Activated CD4-positive, alpha-beta T cell treated with anti-CD3 and anti-CD28 coated beads, Interleukin-2, amount 50 U/mL, for 16 hours (primary cell): ENCODE data around the gene TAS2R14.

ENCODE experiments used
- DNase-seq: peaks from one replicate; pipeline ENCODE4 v3.0.0-alpha.2; 2020

TAS2R14 gene

DNA sequence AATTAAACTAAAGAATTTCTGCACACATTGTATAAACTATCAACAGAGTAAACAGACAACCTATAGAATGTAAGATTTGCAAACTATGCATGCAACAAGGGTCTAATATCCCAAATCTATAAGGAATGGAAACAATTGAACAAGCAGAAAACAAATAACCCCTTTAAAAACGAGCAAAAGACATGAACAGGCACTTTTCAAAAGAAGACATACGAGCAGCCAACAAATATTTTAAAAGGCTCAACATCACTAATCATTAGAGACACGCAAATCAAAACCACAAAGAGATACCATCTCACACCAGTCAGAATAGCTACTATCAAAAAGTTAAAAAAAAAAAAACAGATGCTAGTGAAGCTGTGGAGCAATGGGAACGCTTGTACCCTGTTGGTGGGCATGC, 34.4 kb downstream of the TAS2R14 start:
- no peak for DNase-seq

DNA sequence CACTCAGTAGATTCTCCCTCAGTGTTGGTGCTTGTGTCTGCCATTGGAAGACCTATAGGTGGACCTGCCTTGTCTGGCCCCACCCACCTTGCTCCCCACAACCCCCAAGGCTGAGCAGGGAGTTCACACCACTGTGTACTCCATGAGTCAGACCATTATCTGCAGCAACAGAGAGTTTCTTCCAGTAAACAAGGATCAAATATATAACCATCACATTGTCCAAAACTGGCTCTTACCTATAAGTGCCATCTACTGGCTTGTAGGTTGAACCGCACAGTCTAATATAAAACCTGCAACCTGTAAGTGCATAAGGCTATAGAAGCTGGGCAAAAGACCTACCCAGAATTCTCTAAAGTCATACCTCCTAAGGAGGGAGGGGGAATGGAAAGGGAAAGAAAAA, 37.6 kb downstream of the TAS2R14 start:
- DNase-seq: no peak

DNA sequence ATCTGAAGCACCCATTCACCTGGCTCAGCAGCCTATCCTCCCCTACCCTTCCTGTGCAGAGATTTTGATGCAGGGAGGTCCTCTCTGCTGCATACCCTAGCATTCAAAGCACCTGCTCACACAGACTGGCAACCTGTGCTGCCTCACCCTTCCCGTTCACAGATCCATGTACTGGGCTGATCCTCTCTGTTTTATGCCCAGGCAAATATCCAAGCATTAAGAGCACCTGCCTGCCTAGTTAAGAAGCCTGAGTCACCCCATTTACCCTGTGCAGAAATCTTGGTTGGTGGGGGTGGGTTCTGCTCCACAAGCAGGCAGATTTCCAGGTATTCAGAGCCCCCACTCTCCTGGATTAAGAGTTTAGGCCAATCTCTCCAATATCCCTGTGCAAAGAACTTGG, 38.1 kb downstream of the TAS2R14 start:
- no peak for DNase-seq

DNA sequence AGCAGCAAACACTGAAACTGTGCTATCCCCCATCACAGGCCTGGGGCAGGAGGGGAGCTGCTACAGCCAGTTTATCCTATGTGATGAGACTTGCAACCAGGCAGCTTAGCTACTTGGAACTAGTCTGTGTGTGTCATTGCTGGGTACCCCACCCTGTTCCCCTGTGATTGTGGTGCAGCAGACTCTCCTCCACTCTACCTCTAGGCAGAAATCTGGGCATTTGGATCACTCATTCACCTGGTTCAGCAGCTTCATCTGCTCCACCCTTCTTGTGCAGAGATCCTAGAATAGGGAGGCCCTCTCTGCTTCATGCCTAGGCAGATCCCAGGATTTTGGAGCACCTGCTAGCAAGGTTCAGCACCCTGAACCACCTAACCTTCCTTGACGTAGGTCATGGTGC, 38.5 kb downstream of the TAS2R14 start:
- DNase-seq: no peak

DNA sequence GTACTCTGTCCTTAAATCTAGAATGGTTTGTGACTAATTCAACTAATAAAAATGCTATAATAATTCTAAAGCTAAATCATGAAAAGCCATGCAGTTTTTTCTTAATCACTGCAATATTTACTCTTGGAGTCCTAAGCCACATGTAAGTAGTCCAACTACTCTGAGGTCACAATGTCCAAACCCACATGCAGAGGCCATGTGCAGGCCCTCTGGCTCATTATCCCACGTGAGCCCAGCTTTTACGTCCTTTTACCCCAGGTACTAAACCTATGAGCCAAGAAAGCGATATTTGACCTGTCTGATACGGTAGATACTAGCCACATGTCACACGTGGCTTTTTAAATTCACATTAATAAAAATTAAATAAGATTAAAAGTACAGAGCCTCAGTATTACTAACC, 42.2 kb downstream of the TAS2R14 start:
- DNase-seq: no peak

DNA sequence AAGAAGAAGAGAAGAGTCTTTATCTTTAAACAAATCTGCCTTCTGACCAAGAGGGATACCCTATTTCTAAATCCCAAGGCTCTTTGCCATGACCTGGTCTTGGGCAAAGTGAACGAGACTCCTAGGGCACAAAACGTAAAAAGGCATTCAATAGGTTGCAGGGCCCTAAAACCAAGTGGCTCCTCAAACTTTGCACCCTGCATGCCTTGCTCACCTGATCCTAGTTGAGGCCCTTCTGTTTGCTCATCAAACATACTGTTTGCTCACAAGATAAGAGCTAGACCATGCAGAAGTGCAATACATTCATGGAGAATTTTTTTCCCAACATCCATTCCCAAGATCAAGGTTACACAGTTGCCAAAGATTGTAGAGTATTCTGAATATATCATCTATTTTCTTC, 47.1 kb downstream of the TAS2R14 start:
- no peak for DNase-seq

DNA sequence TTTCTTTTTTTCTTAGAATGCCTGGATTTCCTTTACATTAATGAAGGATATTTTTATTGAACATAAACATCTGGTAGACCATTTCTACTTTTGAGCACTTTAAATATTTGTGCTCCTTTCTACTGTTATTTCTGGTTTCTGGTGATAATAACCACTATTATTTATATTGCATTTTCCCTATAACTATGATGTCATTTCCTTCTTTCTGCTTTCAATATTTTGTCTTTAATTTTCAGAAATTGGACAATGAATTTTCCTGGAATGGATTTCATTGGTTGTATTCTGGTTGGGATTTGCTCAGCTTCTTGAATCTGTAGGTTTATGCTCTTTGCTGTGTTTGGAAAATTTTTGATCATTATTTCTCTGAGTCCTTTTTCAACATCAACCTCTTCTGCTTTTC, 49.8 kb downstream of the TAS2R14 start:
- no peak for DNase-seq
